Hematopoietic multipotent progenitor cell (in vitro differentiated cells): ENCODE data around the gene TGFB3. TPM values are rescaled to one million over a fixed set of nuclear protein-coding genes. Genes with fewer than 3 reads are reported as not detected.
"Not testable (repeated sequence)": the region's sequence is repeated elsewhere in the genome, so short reads cannot be mapped to it uniquely, and the experiment has no call there.

ENCODE experiments used
- DNase-seq, 3 donors: peaks; one replicate each; pipeline ENCODE4 v3.0.0-alpha.2; 2011 to 2015; ENCODE audit warnings: low read depth in 2 of 3, low spot score in 2 of 3
- total RNA-seq: library from RNA; depleted of rRNA; stranded (reverse); fragments of >200 nt; gene quantifications from one replicate; pipeline ENCODE4 v1.2.3, GENCODE V29; 2012

TGFB3 gene
- total RNA-seq, 1 donor: 2.2 TPM

DNA sequence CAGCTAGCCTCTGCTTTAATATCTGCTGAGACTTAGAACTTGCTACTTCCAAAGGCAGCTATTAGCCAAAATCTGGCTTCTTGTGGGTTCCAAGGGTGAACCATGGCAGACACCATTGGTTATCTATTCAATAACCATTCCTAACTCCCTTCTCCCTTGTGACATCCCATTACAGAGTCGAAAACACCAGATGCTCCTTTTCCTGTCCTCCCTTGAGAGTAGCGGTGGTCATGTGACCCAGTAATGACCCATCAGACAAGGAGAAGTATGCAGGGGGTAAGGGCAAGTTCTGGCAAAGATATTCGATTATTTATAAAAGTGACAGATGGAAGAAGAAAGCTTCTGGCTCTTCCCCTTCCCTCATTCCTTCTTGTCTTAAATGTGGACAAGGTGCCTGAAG lies 20.1 kb downstream of the TGFB3 start:
- DNase-seq: no peak

DNA sequence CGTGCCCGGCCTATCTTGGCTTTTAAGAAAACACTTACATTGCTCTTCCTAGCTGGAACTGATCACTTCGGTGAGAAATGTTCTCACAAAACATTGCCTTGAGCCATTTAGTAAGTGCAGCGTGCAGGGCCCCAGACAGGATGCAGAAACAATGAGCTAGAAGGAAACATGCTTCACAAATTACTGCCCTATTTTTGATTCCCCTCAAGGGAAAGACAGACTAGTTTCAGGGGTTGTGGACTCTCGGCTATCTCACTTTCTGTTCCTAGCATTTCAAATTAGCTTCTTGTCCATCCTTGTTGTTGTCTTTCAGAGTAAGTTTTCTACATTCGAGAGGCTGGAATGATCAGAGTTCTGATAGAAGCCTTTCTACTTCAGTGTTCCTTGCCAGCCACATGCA lies 21.6 kb downstream of the TGFB3 start:
- no peak for DNase-seq

- DNase-seq: no peak
Observed at GRCh38 chr14:75959031-75959430, 22.8 kb downstream of the TGFB3 start.

- no peak for DNase-seq
Observed at GRCh38 chr14:75952489-75952888, 29.3 kb downstream of the TGFB3 start.

- no peak for DNase-seq
Observed at GRCh38 chr14:75946785-75947184, 35.0 kb downstream of the TGFB3 start.

GRCh38 chr14:75944607-75945241 lies 37.1 kb downstream of the TGFB3 start:
- no peak for DNase-seq

DNA sequence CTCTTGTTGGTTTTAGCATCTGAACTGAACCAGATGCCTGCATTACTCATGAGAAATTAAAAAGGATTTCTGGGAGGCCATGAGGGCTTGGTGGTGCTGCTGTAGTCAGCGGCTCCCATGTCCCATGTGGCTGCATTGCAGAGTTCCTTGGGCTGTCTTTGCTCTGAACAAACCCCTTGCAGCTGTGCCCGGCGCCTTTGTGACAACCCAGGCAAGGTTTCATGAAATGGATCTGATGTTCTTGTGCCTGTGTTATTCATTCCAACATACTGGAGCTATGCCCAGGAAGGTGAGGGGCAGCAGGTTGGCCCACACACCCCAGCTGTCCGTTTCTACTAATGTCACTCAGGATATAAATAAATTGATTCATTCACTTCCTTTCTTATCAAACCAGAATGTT lies 40.8 kb downstream of the TGFB3 start:
- DNase-seq: no peak

GRCh38 chr14:75939200-75939599 lies 42.6 kb downstream of the TGFB3 start:
- DNase-seq: no peak

- no peak for DNase-seq
Observed at GRCh38 chr14:75934998-75935628, 46.7 kb downstream of the TGFB3 start.

DNA sequence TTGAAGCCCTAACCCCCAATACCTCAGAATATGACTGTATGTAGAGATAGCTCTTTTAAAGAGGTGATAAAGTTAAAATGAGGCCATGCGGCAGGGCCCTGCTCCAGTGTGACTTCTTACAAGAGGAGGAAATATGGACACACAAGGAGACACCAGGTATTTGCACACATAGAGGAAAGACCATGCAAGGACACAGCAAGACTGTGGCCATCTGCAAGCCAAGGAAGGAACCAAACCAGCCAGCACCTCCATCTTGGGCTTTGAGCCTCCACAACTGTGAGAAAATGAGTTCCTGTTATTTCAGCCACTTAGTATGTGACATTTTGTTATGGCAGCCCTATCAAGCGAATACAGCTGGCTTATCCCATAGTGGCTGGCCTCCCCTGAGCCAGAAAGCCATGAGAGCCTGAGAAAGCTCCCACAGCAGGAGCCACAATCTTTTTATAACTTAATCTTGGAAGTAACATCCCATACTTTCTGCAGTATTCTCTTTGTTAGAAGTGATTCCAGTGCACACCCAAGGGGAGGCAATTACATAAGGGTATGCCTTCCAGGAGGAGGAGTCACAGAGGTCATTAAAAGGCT lies 48.0 kb downstream of the TGFB3 start:
- DNase-seq: no peak

GRCh38 chr14:75928690-75929181 lies 53.1 kb downstream of the TGFB3 start:
- no peak for DNase-seq

- DNase-seq: no peak
Observed at GRCh38 chr14:75927564-75928087, 54.2 kb downstream of the TGFB3 start.

DNA sequence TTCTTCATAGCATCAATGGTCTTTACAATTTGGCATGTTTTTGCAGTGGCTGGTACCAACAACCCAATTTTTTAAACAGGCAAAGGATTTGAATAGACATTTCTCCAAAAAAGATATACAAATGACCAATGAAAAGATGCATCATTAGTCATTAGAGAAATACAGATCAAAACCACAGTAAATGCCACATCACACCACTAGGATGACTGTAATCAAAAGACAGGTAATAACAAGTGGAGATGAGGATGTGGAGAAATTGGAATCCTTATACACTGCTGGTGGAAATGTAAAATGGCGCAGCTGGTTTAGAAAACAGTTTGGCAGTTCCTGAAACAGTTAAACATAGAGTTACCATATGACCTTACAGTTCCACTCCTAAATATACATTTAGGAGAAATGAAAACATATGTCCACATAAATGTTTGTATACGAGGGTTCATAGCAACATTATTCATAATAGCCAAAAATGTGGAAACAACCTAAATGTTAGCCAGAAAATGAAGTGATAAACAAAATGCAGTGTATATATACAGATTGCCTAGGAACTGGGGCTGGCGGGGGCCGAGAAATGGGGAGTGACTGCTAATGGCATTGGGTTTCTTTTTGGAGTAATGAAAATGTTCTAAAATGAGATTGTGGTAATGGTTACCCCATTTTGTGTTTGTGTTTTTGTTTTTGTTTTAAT lies 55.2 kb downstream of the TGFB3 start:
- no peak for DNase-seq

DNA sequence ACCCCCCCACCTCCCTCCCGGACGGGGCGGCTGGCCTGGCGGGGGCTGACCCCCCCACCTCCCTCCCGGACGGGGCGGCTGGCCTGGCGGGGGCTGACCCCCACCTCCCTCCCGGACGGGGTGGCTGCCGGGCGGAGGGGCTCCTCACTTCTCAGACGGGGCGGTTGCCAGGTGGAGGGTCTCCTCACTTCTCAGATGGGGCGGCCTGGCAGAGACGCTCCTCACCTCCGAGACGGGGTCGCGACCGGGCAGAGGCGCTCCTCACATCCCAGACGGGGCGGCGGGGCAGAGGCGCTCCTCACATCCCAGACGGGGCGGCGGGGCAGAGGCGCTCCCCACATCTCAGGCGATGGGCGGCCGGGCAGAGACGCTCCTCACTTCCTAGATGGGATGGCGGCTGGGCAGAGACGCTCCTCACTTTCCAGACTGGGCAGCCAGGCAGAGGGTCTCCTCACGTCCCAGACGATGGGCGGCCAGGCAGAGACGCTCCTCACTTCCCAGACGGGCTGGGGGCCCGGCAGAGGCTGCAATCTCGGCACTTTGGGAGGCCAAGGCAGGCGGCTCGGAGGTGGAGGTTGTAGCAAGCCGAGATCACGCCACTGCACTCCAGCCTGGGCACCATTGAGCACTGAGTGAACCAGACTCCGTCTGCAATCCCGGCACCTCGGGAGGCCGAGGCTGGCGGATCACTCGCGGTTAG lies 56.5 kb downstream of the TGFB3 start:
- not testable (repeated sequence) for DNase-seq

GRCh38 chr14:75920421-75920820 lies 61.4 kb downstream of the TGFB3 start:
- DNase-seq: not testable (repeated sequence)

DNA sequence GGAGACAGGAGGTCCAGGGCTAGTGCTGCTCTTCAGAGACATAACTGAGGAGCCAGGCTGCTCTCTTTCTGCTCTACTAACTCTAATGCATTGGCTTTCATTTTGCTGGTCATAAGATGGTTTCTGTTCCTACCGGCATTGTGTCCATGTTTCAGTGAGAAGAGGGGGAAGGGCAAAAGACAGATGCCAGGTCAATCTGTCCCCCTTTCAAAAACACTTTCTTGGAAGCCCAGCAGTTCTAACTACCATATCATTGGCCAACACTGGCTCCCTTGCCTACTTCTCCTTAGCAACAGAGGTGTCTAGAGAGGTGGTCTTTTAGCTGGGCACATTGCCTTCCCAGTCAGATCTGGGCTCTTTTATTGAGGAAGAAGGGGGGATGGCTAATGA lies 63.9 kb downstream of the TGFB3 start:
- DNase-seq: no peak

DNA sequence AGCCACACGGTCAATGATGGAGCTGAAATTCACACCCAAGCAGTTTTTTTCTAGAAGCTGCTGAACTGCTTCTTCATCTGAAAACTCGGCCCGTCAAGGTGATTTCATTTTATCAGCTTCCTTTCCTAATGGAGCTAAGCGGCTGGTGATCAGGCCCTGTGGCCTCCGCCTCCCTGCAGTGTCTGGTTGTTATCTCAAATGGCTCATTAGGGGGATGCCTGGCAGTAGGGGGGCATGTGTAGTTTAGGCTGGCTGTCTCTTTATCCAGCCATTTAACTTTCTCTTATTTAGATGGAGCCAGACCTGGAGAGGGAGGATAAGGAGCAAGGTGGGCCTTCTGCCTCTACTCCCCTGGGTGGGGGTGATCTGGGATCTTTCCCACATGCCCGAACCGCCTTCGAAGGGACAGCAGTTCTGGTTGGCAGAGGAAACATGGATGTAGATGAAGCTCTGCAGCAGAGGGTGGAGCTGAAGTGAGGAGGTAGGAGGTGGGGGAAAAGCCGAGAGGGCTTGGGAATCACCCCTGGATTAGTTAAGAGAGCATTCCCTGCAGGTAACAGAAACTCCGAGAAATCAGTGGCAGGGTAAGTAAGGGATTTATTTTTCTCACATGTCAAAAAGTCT lies 64.4 kb downstream of the TGFB3 start:
- no peak for DNase-seq

DNA sequence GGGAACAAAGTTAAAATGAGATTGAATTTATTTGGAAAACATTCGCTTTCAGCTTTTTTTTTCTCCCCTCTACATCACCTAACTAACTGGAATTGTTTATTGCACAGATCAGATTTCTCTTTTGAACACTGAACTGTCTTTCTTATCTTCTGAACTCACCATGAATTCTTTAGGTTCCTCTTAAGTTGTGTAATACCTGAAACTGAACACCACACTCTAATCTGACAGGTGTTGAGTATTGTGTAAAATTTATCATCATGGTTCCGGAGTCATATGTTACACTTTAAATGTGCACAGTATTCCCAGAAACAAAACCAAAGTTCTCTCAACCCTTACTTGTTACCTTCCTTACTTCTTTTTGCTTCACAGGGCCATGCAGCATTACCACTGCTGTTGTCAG lies 66.8 kb downstream of the TGFB3 start:
- DNase-seq: no peak

DNA sequence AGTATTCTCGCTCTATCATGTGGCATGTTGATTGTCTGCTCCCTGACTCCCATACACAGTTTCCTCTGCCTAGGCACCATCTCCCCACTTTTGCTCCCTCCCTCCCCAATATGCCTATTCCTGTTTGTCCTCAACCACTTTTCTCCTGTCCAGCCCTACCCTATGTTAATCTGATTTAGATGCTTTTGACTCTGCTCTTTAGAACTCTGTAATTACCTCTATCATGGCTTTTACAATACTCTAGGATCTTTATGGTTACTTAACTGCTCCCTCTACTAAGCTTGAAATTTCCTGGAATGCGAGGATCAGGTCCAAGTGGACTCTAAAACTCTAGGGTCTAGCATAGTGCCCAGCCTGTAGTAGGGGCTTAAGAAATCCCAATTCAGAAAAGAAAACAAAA lies 68.6 kb downstream of the TGFB3 start:
- DNase-seq: no peak

DNA sequence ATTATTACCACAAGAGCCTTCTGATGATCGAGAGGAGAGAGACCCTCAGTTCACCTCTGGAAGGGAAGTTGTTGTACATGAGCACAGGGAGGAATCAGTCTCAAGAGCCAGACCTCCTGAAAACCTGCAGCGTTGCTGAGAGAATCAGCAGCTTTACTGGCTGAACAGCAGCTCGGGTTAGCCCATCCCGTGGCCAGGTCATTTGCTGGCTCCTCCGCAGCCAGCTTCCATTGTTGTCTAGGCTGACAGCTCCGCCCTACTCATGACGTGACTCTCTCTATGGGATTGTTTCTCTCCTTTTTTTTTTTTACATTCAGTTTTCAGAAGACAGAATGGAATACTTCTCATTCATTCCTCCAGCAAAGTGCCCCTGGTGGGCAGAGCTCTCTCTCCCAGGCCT lies 69.9 kb downstream of the TGFB3 start:
- DNase-seq: no peak
